K562 (cell line): ENCODE data around the gene C5AR2. TPM values are rescaled to one million over a fixed set of nuclear protein-coding genes. Genes with fewer than 3 reads are reported as not detected.

Experiments
- CTCFL ChIP-seq: IDR thresholded peaks from 2 replicates; pipeline ENCODE4 v1.6.1; 2011; ENCODE audit warnings: borderline replicate concordance, low read depth, mild to moderate bottlenecking, moderate library complexity, low read length; ENCODE audit not compliant: insufficient read depth, poor library complexity, severe bottlenecking
- ETS1 ChIP-seq: conservative IDR thresholded peaks from 2 replicates; pipeline ENCODE4 v1.6.1; 2011; ENCODE audit warnings: low read depth, mild to moderate bottlenecking, low read length; ENCODE audit not compliant: control insufficient read depth
- FUS ChIP-seq: fragments of 200-400 bp; formaldehyde crosslinking; optimal IDR thresholded peaks from 2 replicates; pipeline ENCODE3; 2017; ENCODE audit warnings: low read depth, low read length
- GTF2F1 ChIP-seq: IDR thresholded peaks from 2 replicates; pipeline ENCODE4 v1.6.1; 2011; ENCODE audit warnings: low read depth, low read length, improper control_type of control experiment
- HDAC3 ChIP-seq: fragments of 450-650 bp; IDR thresholded peaks from 2 replicates; pipeline ENCODE4 v1.6.1; 2018; ENCODE audit warnings: borderline replicate concordance, mild to moderate bottlenecking, moderate library complexity; ENCODE audit not compliant: partially characterized antibody
- PCBP1 ChIP-seq: fragments of 200-400 bp; formaldehyde crosslinking; IDR thresholded peaks from 2 replicates; pipeline ENCODE4 v1.6.1; 2018; ENCODE audit warnings: mild to moderate bottlenecking, low read depth, low read length; ENCODE audit not compliant: poor library complexity, severe bottlenecking
- PML ChIP-seq: IDR thresholded peaks from 2 replicates; pipeline ENCODE4 v1.6.1; 2012; ENCODE audit warnings: low read length, inconsistent platforms
- POLR2AphosphoS5 ChIP-seq: IDR thresholded peaks from 2 replicates; pipeline ENCODE4 v1.6.1; 2011; ENCODE audit warnings: mild to moderate bottlenecking, low read depth, low read length, moderate library complexity; ENCODE audit not compliant: control insufficient read depth, insufficient read depth
- POLR2B ChIP-seq: fragments of 450-650 bp; IDR thresholded peaks from 2 replicates; pipeline ENCODE4 v1.6.1; 2018; ENCODE audit warnings: low read depth; ENCODE audit not compliant: partially characterized antibody
- TBL1XR1 ChIP-seq, 2 experiments: IDR thresholded peaks; 2 replicates each; pipeline ENCODE4 v1.6.1; 2012; ENCODE audit warnings: improper control_type of control experiment in 2 of 2, low read length in 2 of 2, mild to moderate bottlenecking in 1 of 2
- TEAD1 ChIP-seq, 2 experiments: fragments of 450-650 bp in 1 of 2; sonication (generic) in 1 of 2; formaldehyde crosslinking; IDR thresholded peaks; 2 replicates each; pipeline versions ENCODE4 v1.4.0 to v1.8.0; 2020 to 2022; ENCODE audit warnings: mild to moderate bottlenecking in 2 of 2, missing genetic modification reagents in 1 of 2
- ZNF41 ChIP-seq: fragments of 250-450 bp; sonication (Bioruptor Pico); conservative IDR thresholded peaks from 2 replicates; pipeline ENCODE4 v1.4.0; 2020; ENCODE audit warnings: mild to moderate bottlenecking
- ZNF586 ChIP-seq: fragments of 450-650 bp; formaldehyde crosslinking; conservative IDR thresholded peaks from 2 replicates; pipeline ENCODE4 v1.4.0; 2020; ENCODE audit warnings: mild to moderate bottlenecking, moderate library complexity
- polyA plus RNA-seq, 8 experiments: library from polyadenylated mRNA; depleted of rRNA in 4 of 8; stranded (reverse) in 5 of 8; unstranded in 3 of 8; fragments of >200 nt; fragmentation: Nextera tagmentation in 2 of 8; fragmentation: Illumina TruSeq in 1 of 8; extraction: Ambion mirVana in 2 of 8; extraction: Trizol in 1 of 8; gene quantifications; 2 replicates each; pipeline versions ENCODE4 v1.2.1 to v1.2.3, GENCODE V29; 2011 to 2014; ENCODE audit warnings: inconsistent platforms in 1 of 8, missing spikeins in 1 of 8
- total RNA-seq, 7 experiments: library from RNA; depleted of rRNA in 6 of 7; stranded (reverse); fragments of >200 nt in 6 of 7; fragmentation: Illumina TruSeq in 2 of 7; extraction: Trizol in 2 of 7; gene quantifications; 2 replicates each; pipeline versions ENCODE4 v1.2.1 to v1.2.3, GENCODE V29; 2011 to 2021; ENCODE audit warnings: low replicate concordance in 1 of 7
- TF ChIP-seq, protein P1 (sequence below): fragments of 250-450 bp; sonication (Bioruptor Pico); IDR thresholded peaks from 2 replicates; pipeline ENCODE4 v1.4.0; 2020; ENCODE audit warnings: mild to moderate bottlenecking, moderate library complexity
- TF ChIP-seq, protein P2 (sequence below): fragments of 450-650 bp; IDR thresholded peaks from 2 replicates; pipeline ENCODE4 v1.6.1; 2016
- TF ChIP-seq, protein P3 (sequence below): fragments of 450-650 bp; IDR thresholded peaks from 2 replicates; pipeline ENCODE4 v1.6.1; 2016; ENCODE audit warnings: low read depth, mild to moderate bottlenecking, moderate library complexity
- TF ChIP-seq, protein P4 (sequence below): fragments of 250-450 bp; sonication (Bioruptor Pico); IDR thresholded peaks from 2 replicates; pipeline ENCODE4 v1.8.0; 2022; ENCODE audit warnings: inconsistent platforms

The C5AR2 gene
- total and polyA plus RNA-seq, 9 of the 15 experiments (the other 6 are each of a cell fraction or from before 2014, with no cell fraction given) = 0.01 to 1.1 (median 0.13) TPM

DNA sequence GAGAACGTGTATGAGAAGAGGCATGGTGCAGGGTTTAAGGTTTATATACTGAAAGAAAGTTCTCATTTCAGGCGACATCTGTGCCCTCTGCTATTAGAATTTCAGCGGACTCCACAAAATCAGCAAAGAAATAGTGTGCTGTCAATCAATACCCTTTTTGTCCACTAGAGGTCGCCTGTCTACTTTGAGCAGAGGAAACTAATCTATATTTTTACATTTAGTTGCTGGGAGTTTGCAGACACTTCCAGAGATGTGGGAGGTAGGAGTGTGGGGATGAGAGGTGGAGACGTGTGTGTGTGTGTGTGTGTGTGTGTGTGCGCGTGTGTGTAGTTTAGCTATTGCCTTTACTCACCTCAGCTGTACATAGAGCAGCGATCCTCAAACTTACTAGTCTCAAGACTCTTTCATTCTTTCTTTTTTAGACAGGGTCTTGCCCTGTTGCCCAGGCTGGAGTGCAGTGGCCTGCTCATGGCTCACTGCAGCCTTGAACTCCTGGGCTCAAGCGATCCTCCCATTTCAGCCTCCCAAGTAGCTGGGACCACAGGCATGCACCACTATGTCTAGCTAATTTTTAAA, 47.6 kb upstream of the C5AR2 start (continued):
- TF ChIP-seq, protein P1, sequence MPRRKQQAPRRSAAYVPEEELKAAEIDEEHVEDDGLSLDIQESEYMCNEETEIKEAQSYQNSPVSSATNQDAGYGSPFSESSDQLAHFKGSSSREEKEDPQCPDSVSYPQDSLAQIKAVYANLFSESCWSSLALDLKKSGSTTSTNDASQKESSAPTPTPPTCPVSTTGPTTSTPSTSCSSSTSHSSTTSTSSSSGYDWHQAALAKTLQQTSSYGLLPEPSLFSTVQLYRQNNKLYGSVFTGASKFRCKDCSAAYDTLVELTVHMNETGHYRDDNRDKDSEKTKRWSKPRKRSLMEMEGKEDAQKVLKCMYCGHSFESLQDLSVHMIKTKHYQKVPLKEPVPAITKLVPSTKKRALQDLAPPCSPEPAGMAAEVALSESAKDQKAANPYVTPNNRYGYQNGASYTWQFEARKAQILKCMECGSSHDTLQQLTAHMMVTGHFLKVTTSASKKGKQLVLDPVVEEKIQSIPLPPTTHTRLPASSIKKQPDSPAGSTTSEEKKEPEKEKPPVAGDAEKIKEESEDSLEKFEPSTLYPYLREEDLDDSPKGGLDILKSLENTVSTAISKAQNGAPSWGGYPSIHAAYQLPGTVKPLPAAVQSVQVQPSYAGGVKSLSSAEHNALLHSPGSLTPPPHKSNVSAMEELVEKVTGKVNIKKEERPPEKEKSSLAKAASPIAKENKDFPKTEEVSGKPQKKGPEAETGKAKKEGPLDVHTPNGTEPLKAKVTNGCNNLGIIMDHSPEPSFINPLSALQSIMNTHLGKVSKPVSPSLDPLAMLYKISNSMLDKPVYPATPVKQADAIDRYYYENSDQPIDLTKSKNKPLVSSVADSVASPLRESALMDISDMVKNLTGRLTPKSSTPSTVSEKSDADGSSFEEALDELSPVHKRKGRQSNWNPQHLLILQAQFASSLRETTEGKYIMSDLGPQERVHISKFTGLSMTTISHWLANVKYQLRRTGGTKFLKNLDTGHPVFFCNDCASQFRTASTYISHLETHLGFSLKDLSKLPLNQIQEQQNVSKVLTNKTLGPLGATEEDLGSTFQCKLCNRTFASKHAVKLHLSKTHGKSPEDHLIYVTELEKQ (CRISPR knock-in tag) = no peak
- TF ChIP-seq TEAD1 (CRISPR knock-in tag; IDR thresholded peaks at IDR 0.05) = no peak
- no peak for TF ChIP-seq ETS1
- no peak for TF ChIP-seq ZNF586 (CRISPR knock-in tag)
- TF ChIP-seq CTCFL = peak; percentile 42
- no peak for TF ChIP-seq TBL1XR1 (IDR thresholded peaks at IDR 0.05; ENCODE audit: low read length in 2 of 2)
- TF ChIP-seq POLR2B = no peak
- no peak for TF ChIP-seq PML
- no peak for TF ChIP-seq GTF2F1
- TF ChIP-seq HDAC3 = no peak
- no peak for TF ChIP-seq PCBP1
- TF ChIP-seq FUS = no peak
- TF ChIP-seq, protein P2, sequence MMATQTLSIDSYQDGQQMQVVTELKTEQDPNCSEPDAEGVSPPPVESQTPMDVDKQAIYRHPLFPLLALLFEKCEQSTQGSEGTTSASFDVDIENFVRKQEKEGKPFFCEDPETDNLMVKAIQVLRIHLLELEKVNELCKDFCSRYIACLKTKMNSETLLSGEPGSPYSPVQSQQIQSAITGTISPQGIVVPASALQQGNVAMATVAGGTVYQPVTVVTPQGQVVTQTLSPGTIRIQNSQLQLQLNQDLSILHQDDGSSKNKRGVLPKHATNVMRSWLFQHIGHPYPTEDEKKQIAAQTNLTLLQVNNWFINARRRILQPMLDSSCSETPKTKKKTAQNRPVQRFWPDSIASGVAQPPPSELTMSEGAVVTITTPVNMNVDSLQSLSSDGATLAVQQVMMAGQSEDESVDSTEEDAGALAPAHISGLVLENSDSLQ = peak; percentile 96
- TF ChIP-seq POLR2AphosphoS5 = no peak
- TF ChIP-seq, protein P3, sequence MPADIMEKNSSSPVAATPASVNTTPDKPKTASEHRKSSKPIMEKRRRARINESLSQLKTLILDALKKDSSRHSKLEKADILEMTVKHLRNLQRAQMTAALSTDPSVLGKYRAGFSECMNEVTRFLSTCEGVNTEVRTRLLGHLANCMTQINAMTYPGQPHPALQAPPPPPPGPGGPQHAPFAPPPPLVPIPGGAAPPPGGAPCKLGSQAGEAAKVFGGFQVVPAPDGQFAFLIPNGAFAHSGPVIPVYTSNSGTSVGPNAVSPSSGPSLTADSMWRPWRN = no peak
- TF ChIP-seq ZNF41 (CRISPR knock-in tag) = no peak
- TF ChIP-seq, protein P4, sequence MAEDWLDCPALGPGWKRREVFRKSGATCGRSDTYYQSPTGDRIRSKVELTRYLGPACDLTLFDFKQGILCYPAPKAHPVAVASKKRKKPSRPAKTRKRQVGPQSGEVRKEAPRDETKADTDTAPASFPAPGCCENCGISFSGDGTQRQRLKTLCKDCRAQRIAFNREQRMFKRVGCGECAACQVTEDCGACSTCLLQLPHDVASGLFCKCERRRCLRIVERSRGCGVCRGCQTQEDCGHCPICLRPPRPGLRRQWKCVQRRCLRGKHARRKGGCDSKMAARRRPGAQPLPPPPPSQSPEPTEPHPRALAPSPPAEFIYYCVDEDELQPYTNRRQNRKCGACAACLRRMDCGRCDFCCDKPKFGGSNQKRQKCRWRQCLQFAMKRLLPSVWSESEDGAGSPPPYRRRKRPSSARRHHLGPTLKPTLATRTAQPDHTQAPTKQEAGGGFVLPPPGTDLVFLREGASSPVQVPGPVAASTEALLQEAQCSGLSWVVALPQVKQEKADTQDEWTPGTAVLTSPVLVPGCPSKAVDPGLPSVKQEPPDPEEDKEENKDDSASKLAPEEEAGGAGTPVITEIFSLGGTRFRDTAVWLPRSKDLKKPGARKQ (CRISPR knock-in tag) = no peak
